ENCODE results near the gene DROSHA. TPM values are rescaled to one million over a fixed set of nuclear protein-coding genes. Genes with fewer than 3 reads are reported as not detected.

DROSHA gene
- total and polyA plus RNA-seq, 9 donors: 42.5 to 50.2 (median 45.4) TPM

- DNase-seq: peak; percentile 39
- 0% methylated on average over 12 of the region's 13 CpGs for WGBS (ENCODE audit: insufficient coverage)
- Histone ChIP-seq H3K27ac (ENCODE audit: low read length) (peak overlapping the region; percentile 52), H3K4me1 (ENCODE audit: control insufficient read depth, insufficient read depth, low read length) (peaks cover 16% of the 10 kb centered on the region), H3K4me3 (ENCODE audit: low read length) (peak overlapping the region; percentile 85), H3K36me3 (ENCODE audit: control insufficient read depth, insufficient read depth, low read length) (peaks cover 43% of the 10 kb centered on the region), H3K27me3 (ENCODE audit: control insufficient read depth, insufficient read depth, low read length) (no peaks in the 10 kb centered on the region), H3K9me3 (replicated peaks; ENCODE audit: control insufficient read depth, low read depth, low read length) (no peaks in the 10 kb centered on the region)
Measured at GRCh38 chr5:31531543-31531887, 378 bp downstream of the DROSHA start.

- H3K36me3 ChIP-seq (ENCODE audit: control insufficient read depth, insufficient read depth, low read length): peaks cover 46% of the 10 kb centered on the region
- H3K9me3 ChIP-seq (replicated peaks; ENCODE audit: control insufficient read depth, low read depth, low read length): no peaks in the 10 kb centered on the region
- H3K4me1 ChIP-seq (ENCODE audit: control insufficient read depth, insufficient read depth, low read length): peaks cover 16% of the 10 kb centered on the region
- peak overlapping the region; percentile 85 for H3K4me3 ChIP-seq (ENCODE audit: low read length)
- WGBS (ENCODE audit: insufficient coverage): 92% methylated on average over 2 of the region's 9 CpGs
- no peak for DNase-seq
- no peaks in the 10 kb centered on the region for H3K27me3 ChIP-seq (ENCODE audit: control insufficient read depth, insufficient read depth, low read length)
- no peak overlapping the region for H3K27ac ChIP-seq (ENCODE audit: low read length)
Measured at GRCh38 chr5:31530541-31531265, 1.2 kb downstream of the DROSHA start.

GRCh38 chr5:31523041-31523440 lies 8.9 kb downstream of the DROSHA start:
- H3K4me3 ChIP-seq (ENCODE audit: low read length): no peak overlapping the region
- peaks cover 41% of the 10 kb centered on the region for H3K36me3 ChIP-seq (ENCODE audit: control insufficient read depth, insufficient read depth, low read length)
- no peaks in the 10 kb centered on the region for H3K9me3 ChIP-seq (replicated peaks; ENCODE audit: control insufficient read depth, low read depth, low read length)
- H3K27ac ChIP-seq (ENCODE audit: low read length): no peak overlapping the region
- no peaks in the 10 kb centered on the region for H3K27me3 ChIP-seq (ENCODE audit: control insufficient read depth, insufficient read depth, low read length)
- no peaks in the 10 kb centered on the region for H3K4me1 ChIP-seq (ENCODE audit: control insufficient read depth, insufficient read depth, low read length)
- no peak for DNase-seq
- no CpG with 5 or more reads among the region's 4 CpGs for WGBS (ENCODE audit: insufficient coverage)

GRCh38 chr5:31516802-31517201 lies 15.1 kb downstream of the DROSHA start:
- no peaks in the 10 kb centered on the region for H3K27me3 ChIP-seq (ENCODE audit: control insufficient read depth, insufficient read depth, low read length)
- no CpG with 5 or more reads among the region's 1 CpG for WGBS (ENCODE audit: insufficient coverage)
- peaks cover 39% of the 10 kb centered on the region for H3K36me3 ChIP-seq (ENCODE audit: control insufficient read depth, insufficient read depth, low read length)
- H3K4me1 ChIP-seq (ENCODE audit: control insufficient read depth, insufficient read depth, low read length): no peaks in the 10 kb centered on the region
- H3K27ac ChIP-seq (ENCODE audit: low read length): no peak overlapping the region
- H3K9me3 ChIP-seq (replicated peaks; ENCODE audit: control insufficient read depth, low read depth, low read length): no peaks in the 10 kb centered on the region
- no peak for DNase-seq
- H3K4me3 ChIP-seq (ENCODE audit: low read length): no peak overlapping the region

- H3K4me3 ChIP-seq (ENCODE audit: low read length): no peak overlapping the region
- DNase-seq: no peak
- H3K9me3 ChIP-seq (replicated peaks; ENCODE audit: control insufficient read depth, low read depth, low read length): no peaks in the 10 kb centered on the region
- no peaks in the 10 kb centered on the region for H3K4me1 ChIP-seq (ENCODE audit: control insufficient read depth, insufficient read depth, low read length)
- H3K36me3 ChIP-seq (ENCODE audit: control insufficient read depth, insufficient read depth, low read length): peaks cover 64% of the 10 kb centered on the region
- no peaks in the 10 kb centered on the region for H3K27me3 ChIP-seq (ENCODE audit: control insufficient read depth, insufficient read depth, low read length)
- WGBS (ENCODE audit: insufficient coverage): 96% methylated on average over 4 of the region's 4 CpGs
- no peak overlapping the region for H3K27ac ChIP-seq (ENCODE audit: low read length)
Measured at GRCh38 chr5:31511305-31511704, 20.6 kb downstream of the DROSHA start.

GRCh38 chr5:31504529-31504928 lies 27.4 kb downstream of the DROSHA start:
- Histone ChIP-seq H3K36me3 (ENCODE audit: control insufficient read depth, insufficient read depth, low read length) (peaks cover 65% of the 10 kb centered on the region), H3K27ac (ENCODE audit: low read length) (no peak overlapping the region), H3K9me3 (replicated peaks; ENCODE audit: control insufficient read depth, low read depth, low read length) (no peaks in the 10 kb centered on the region), H3K4me1 (ENCODE audit: control insufficient read depth, insufficient read depth, low read length) (no peaks in the 10 kb centered on the region), H3K27me3 (ENCODE audit: control insufficient read depth, insufficient read depth, low read length) (no peaks in the 10 kb centered on the region), H3K4me3 (ENCODE audit: low read length) (no peak overlapping the region)
- DNase-seq: no peak
- 97% methylated on average over 8 of the region's 10 CpGs for WGBS (ENCODE audit: insufficient coverage)

- H3K4me3 ChIP-seq (ENCODE audit: low read length): no peak overlapping the region
- WGBS (ENCODE audit: insufficient coverage): 100% methylated on average over 4 of the region's 4 CpGs
- no peaks in the 10 kb centered on the region for H3K27me3 ChIP-seq (ENCODE audit: control insufficient read depth, insufficient read depth, low read length)
- DNase-seq: no peak
- no peaks in the 10 kb centered on the region for H3K4me1 ChIP-seq (ENCODE audit: control insufficient read depth, insufficient read depth, low read length)
- H3K9me3 ChIP-seq (replicated peaks; ENCODE audit: control insufficient read depth, low read depth, low read length): no peaks in the 10 kb centered on the region
- H3K27ac ChIP-seq (ENCODE audit: low read length): no peak overlapping the region
- H3K36me3 ChIP-seq (ENCODE audit: control insufficient read depth, insufficient read depth, low read length): peaks cover 67% of the 10 kb centered on the region
Measured at GRCh38 chr5:31502506-31502905, 29.4 kb downstream of the DROSHA start.

- no peak for DNase-seq
- H3K4me1 ChIP-seq (ENCODE audit: control insufficient read depth, insufficient read depth, low read length): no peaks in the 10 kb centered on the region
- H3K27ac ChIP-seq (ENCODE audit: low read length): no peak overlapping the region
- peaks cover 87% of the 10 kb centered on the region for H3K36me3 ChIP-seq (ENCODE audit: control insufficient read depth, insufficient read depth, low read length)
- H3K9me3 ChIP-seq (replicated peaks; ENCODE audit: control insufficient read depth, low read depth, low read length): no peaks in the 10 kb centered on the region
- H3K4me3 ChIP-seq (ENCODE audit: low read length): no peak overlapping the region
- no peaks in the 10 kb centered on the region for H3K27me3 ChIP-seq (ENCODE audit: control insufficient read depth, insufficient read depth, low read length)
- 95% methylated on average over 4 of the region's 4 CpGs for WGBS (ENCODE audit: insufficient coverage)
Measured at GRCh38 chr5:31500256-31500655, 31.6 kb downstream of the DROSHA start.

GRCh38 chr5:31496891-31497290 lies 35.0 kb downstream of the DROSHA start:
- peaks cover 79% of the 10 kb centered on the region for H3K36me3 ChIP-seq (ENCODE audit: control insufficient read depth, insufficient read depth, low read length)
- 98% methylated on average over 6 of the region's 6 CpGs for WGBS (ENCODE audit: insufficient coverage)
- no peak overlapping the region for H3K4me3 ChIP-seq (ENCODE audit: low read length)
- DNase-seq: no peak
- H3K4me1 ChIP-seq (ENCODE audit: control insufficient read depth, insufficient read depth, low read length): no peaks in the 10 kb centered on the region
- H3K27ac ChIP-seq (ENCODE audit: low read length): no peak overlapping the region
- H3K27me3 ChIP-seq (ENCODE audit: control insufficient read depth, insufficient read depth, low read length): no peaks in the 10 kb centered on the region
- no peaks in the 10 kb centered on the region for H3K9me3 ChIP-seq (replicated peaks; ENCODE audit: control insufficient read depth, low read depth, low read length)

- WGBS (ENCODE audit: insufficient coverage): no CpG with 5 or more reads among the region's 2 CpGs
- DNase-seq: no peak
Measured at GRCh38 chr5:31496301-31496700, 35.6 kb downstream of the DROSHA start.

GRCh38 chr5:31495336-31495735 lies 36.6 kb downstream of the DROSHA start:
- DNase-seq: no peak
- Histone ChIP-seq H3K4me1 (ENCODE audit: control insufficient read depth, insufficient read depth, low read length) (no peaks in the 10 kb centered on the region), H3K9me3 (replicated peaks; ENCODE audit: control insufficient read depth, low read depth, low read length) (no peaks in the 10 kb centered on the region), H3K27me3 (ENCODE audit: control insufficient read depth, insufficient read depth, low read length) (no peaks in the 10 kb centered on the region), H3K36me3 (ENCODE audit: control insufficient read depth, insufficient read depth, low read length) (peaks cover 66% of the 10 kb centered on the region), H3K4me3 (ENCODE audit: low read length) (no peak overlapping the region), H3K27ac (ENCODE audit: low read length) (no peak overlapping the region)
- WGBS (ENCODE audit: insufficient coverage): 96% methylated on average over 2 of the region's 4 CpGs

More at GRCh38 chr5:31496301-31496700, 35.6 kb downstream of the DROSHA start:
- H3K27ac ChIP-seq (ENCODE audit: low read length): no peak overlapping the region
- H3K4me1 ChIP-seq (ENCODE audit: control insufficient read depth, insufficient read depth, low read length): no peaks in the 10 kb centered on the region
- no peaks in the 10 kb centered on the region for H3K27me3 ChIP-seq (ENCODE audit: control insufficient read depth, insufficient read depth, low read length)
- peaks cover 75% of the 10 kb centered on the region for H3K36me3 ChIP-seq (ENCODE audit: control insufficient read depth, insufficient read depth, low read length)
- no peak overlapping the region for H3K4me3 ChIP-seq (ENCODE audit: low read length)
- H3K9me3 ChIP-seq (replicated peaks; ENCODE audit: control insufficient read depth, low read depth, low read length): no peaks in the 10 kb centered on the region

Data from muscle of leg (tissue), 11 donors.